ENCODE data around the gene UBE2G1. TPM values are rescaled to one million over a fixed set of nuclear protein-coding genes. Genes with fewer than 3 reads are reported as not detected.

The UBE2G1 gene
- total RNA-seq, 1 experiment from 2014 or later: 80.6 TPM

- TF ChIP-seq FOSL1 (IDR thresholded peaks at IDR 0.05; ENCODE audit: low read depth): no peak
- no peak for TF ChIP-seq EZH2 (IDR thresholded peaks at IDR 0.05)
- peaks cover 75% of the 10 kb centered on the region for H3K79me2 ChIP-seq (ENCODE audit: insufficient read depth, low read length)
These were observed 61.3 kb downstream of the UBE2G1 start for GRCh38 chr17:4305224-4305623.

GRCh38 chr17:4304417-4305027 lies 62.0 kb downstream of the UBE2G1 start:
- peaks cover 71% of the 10 kb centered on the region for H3K79me2 ChIP-seq (ENCODE audit: insufficient read depth, low read length)
- BruUV-seq (replicated peaks): TSS peak; percentile 10
- peaks cover 8% of the 10 kb centered on the region; the same call in 1 of the 2 replicates for H4K20me1 ChIP-seq (ENCODE audit: insufficient read depth)
- H3K27me3 ChIP-seq (ENCODE audit: insufficient read depth, low read length): no peaks in the 10 kb centered on the region
- H3K36me3 ChIP-seq (ENCODE audit: control insufficient read depth in 1 of 2, insufficient read depth in 2 of 2, low read length in 2 of 2): peaks cover 2 to 24% of the 10 kb centered on the region in 2 experiments; a peak in 1 of 4 replicates
- no peak overlapping the region for H3K4me2 ChIP-seq (ENCODE audit: low read length)
- no peak overlapping the region for H3K9ac ChIP-seq (ENCODE audit: low read length)
- RAD21 ChIA-PET (ENCODE audit: low non-redundant PET in 1 of 2, low total read pairs in 2 of 2, uncharacterized antibody in 2 of 2, unreplicated experiment in 2 of 2): interaction anchor here (0.5 to 1.4 kb wide), 4 partner anchors 10 to 1708 kb away, joined by 3 to 4 read pairs (median 4); no protein-coding TSS in a partner anchor
- H3K4me1 ChIP-seq (ENCODE audit: control insufficient read depth in 1 of 2, insufficient read depth in 2 of 2, low read length in 2 of 2): no peaks in the 10 kb centered on the region
- POLR2A ChIA-PET: no interaction called here
- H2AFZ ChIP-seq (ENCODE audit: low read depth, low read length, poor library complexity, severe bottlenecking): no peak overlapping the region
- no peak for TF ChIP-seq SIN3A (IDR thresholded peaks at IDR 0.05; ENCODE audit: low read depth)
- no peak for TF ChIP-seq REST (IDR thresholded peaks at IDR 0.05; ENCODE audit: low read depth)
- TF ChIP-seq CBX3 (IDR thresholded peaks at IDR 0.05; ENCODE audit: low read depth): no peak
- TF ChIP-seq POLR2AphosphoS5 (IDR thresholded peaks at IDR 0.05; ENCODE audit: low read depth, low read length): no peak
- peak; percentile 38 for TF ChIP-seq RAD21 (IDR thresholded peaks at IDR 0.05; ENCODE audit: low read depth)
- no peak for TF ChIP-seq EZH2phosphoT487 (IDR thresholded peaks at IDR 0.05; ENCODE audit: borderline replicate concordance)
- TF ChIP-seq MAX (IDR thresholded peaks at IDR 0.05): no peak
- TF ChIP-seq ZFX (IDR thresholded peaks at IDR 0.05): no peak
- no peak for TF ChIP-seq ELF1 (IDR thresholded peaks at IDR 0.05; ENCODE audit: borderline replicate concordance, low read depth)
- peak; percentile 30 to 79 (median 78); a peak in 5 of 6 replicates for TF ChIP-seq CTCF (IDR thresholded peaks at IDR 0.05 in 2 of 3, conservative IDR thresholded peaks at IDR 0.05 in 1 of 3; ENCODE audit: borderline replicate concordance in 1 of 3, insufficient read depth in 1 of 3, low read depth in 2 of 3, low read length in 2 of 3)
- peak; percentile 85 for ATAC-seq
- CTCF ChIA-PET: interaction anchor here (0.6 to 3.0 kb wide), 10 partner anchors 9 to 105 kb away, joined by 3 to 15 read pairs (median 4); no protein-coding TSS in a partner anchor
- no peaks in the 10 kb centered on the region for H3K9me2 ChIP-seq (ENCODE audit: insufficient read depth)
- DNase-seq (ENCODE audit: low read depth, low spot score): peak; percentile 18
- intact Hi-C loops (cut with micrococcal nuclease): loop anchor here (2.0 kb wide), 1 partner anchor 90 kb away; no protein-coding TSS in a partner anchor
- no peaks in the 10 kb centered on the region for H3K9me3 ChIP-seq (ENCODE audit: control insufficient read depth in 1 of 2, insufficient read depth in 1 of 2, low read depth in 1 of 2, low read length in 2 of 2)
- H3K27ac ChIP-seq (ENCODE audit: low read depth, low read length): no peak overlapping the region
- H3K4me3 ChIP-seq (replicated peaks in 1 of 2; ENCODE audit: low read depth in 1 of 2, low read length in 2 of 2): no peak overlapping the region

More at GRCh38 chr17:4305224-4305623, 61.3 kb downstream of the UBE2G1 start:
- Histone ChIP-seq H2AFZ (ENCODE audit: low read depth, low read length, poor library complexity, severe bottlenecking) (no peak overlapping the region), H3K4me1 (ENCODE audit: control insufficient read depth in 1 of 2, insufficient read depth in 2 of 2, low read length in 2 of 2) (no peaks in the 10 kb centered on the region), H4K20me1 (ENCODE audit: insufficient read depth) (peaks cover 15% of the 10 kb centered on the region; the same call in 1 of the 2 replicates), H3K4me3 (replicated peaks in 1 of 2; ENCODE audit: low read depth in 1 of 2, low read length in 2 of 2) (no peak overlapping the region), H3K9me2 (ENCODE audit: insufficient read depth) (no peaks in the 10 kb centered on the region), H3K9me3 (ENCODE audit: control insufficient read depth in 1 of 2, insufficient read depth in 1 of 2, low read depth in 1 of 2, low read length in 2 of 2) (no peaks in the 10 kb centered on the region), H3K9ac (ENCODE audit: low read length) (no peak overlapping the region), H3K27me3 (ENCODE audit: insufficient read depth, low read length) (no peaks in the 10 kb centered on the region), H3K36me3 (ENCODE audit: control insufficient read depth in 1 of 2, insufficient read depth in 2 of 2, low read length in 2 of 2) (peaks cover 2 to 24% of the 10 kb centered on the region in 2 experiments; a peak in 1 of 4 replicates), H3K27ac (ENCODE audit: low read depth, low read length) (no peak overlapping the region), H3K4me2 (ENCODE audit: low read length) (no peak overlapping the region)
- ATAC-seq (no peak), DNase-seq (ENCODE audit: low read depth, low spot score) (no peak)
- ChIA-PET CTCF (interaction anchor here (0.7 to 3.0 kb wide), 5 partner anchors 12 to 97 kb away, joined by 3 to 15 read pairs (median 3); no protein-coding TSS in a partner anchor), RAD21 (ENCODE audit: low non-redundant PET in 1 of 2, low total read pairs in 2 of 2, uncharacterized antibody in 2 of 2, unreplicated experiment in 2 of 2) (interaction anchor here in 1 of 2 experiments (1.0 kb wide), 1 partner anchor 10 kb away, joined by 4 read pairs; no protein-coding TSS in a partner anchor), POLR2A (no interaction called here)
- intact Hi-C loops (cut with micrococcal nuclease): loop anchor here (2.0 kb wide), 1 partner anchor 90 kb away; no protein-coding TSS in a partner anchor
- no TSS peak for BruUV-seq (replicated peaks)

All from HCT116 (cell line).